H4 (cell line): ENCODE measurements around the gene IGF2BP2. TPM values are rescaled to one million over a fixed set of nuclear protein-coding genes. Genes with fewer than 3 reads are reported as not detected.
"Not testable (repeated sequence)": the region's sequence is repeated elsewhere in the genome, so short reads cannot be mapped to it uniquely, and the experiment has no call there.

Source experiments
- DNase-seq: peaks from one replicate; pipeline ENCODE4 v3.0.0-alpha.2; 2015; ENCODE audit warnings: low spot score
- total RNA-seq: library from RNA; depleted of rRNA; stranded (reverse); fragments of >200 nt; shearing (Covaris generic); gene quantifications from 2 replicates; pipeline ENCODE4 v1.2.3, GENCODE V29; 2014

IGF2BP2 gene
- total RNA-seq, 1 experiment from 2014 or later, result 23.7 TPM

- DNase-seq, result no peak
Measured at GRCh38 chr3:185646382-185647133, 178.3 kb downstream of the IGF2BP2 start.

- DNase-seq, result no peak
Measured at GRCh38 chr3:185645596-185646381, 179.1 kb downstream of the IGF2BP2 start.

DNA sequence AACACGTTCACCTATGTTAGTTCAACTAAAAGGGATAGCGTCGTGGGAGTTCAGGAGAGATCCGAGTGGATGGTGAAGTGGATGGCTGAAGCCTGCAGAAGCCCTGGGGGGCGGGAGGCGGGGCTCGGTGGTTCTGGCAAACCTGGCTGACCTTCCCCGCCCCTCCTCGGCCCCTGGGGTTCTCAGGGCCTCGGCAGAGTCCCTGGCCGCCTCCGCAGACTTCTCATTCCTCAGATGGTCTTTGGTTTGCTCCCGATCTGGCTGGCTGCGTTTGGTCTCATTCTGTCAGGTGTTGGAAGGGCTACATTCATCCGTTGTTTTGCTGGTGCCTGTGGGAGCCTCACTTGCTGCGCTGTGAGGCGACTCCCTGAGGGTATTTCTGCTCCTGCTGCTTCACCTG lies 179.7 kb downstream of the IGF2BP2 start:
- not testable (repeated sequence) for DNase-seq

GRCh38 chr3:185640308-185640707 lies 184.5 kb downstream of the IGF2BP2 start:
- DNase-seq, result no peak

GRCh38 chr3:185639632-185640206 lies 185.1 kb downstream of the IGF2BP2 start:
- DNase-seq, result no peak

- not testable (repeated sequence) for DNase-seq
Measured at GRCh38 chr3:185638651-185639050, 186.2 kb downstream of the IGF2BP2 start.

- DNase-seq, result no peak
Measured at GRCh38 chr3:185637388-185637787, 187.5 kb downstream of the IGF2BP2 start.

- no peak for DNase-seq
Measured at GRCh38 chr3:185632996-185633395, 191.8 kb downstream of the IGF2BP2 start.

GRCh38 chr3:185631508-185632206 lies 193.2 kb downstream of the IGF2BP2 start:
- DNase-seq, result no peak

- DNase-seq, result no peak
Measured at GRCh38 chr3:185631108-185631507, 193.7 kb downstream of the IGF2BP2 start.

DNA sequence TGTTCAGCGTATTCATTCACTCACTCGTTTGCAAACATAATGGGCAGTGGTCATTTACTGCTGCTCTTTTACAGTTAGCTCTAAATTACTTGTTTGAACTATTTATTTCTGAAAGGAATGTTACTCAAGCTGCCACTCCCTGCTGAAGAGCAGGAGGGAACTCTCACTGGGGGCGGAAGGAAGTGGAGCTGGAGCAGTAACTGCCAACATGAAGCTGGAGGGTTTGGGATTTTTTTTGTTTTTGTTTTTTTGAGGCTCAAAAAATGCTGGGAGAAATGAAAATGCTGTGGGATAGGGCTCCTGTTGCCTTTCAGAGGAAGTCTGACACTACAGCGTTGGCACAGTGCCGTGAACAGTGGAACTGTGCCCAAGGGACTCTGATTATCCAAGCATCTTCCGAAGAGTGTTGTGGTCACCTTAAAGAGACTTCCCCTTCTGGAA lies 194.6 kb downstream of the IGF2BP2 start:
- DNase-seq, result peak; percentile 60

DNA sequence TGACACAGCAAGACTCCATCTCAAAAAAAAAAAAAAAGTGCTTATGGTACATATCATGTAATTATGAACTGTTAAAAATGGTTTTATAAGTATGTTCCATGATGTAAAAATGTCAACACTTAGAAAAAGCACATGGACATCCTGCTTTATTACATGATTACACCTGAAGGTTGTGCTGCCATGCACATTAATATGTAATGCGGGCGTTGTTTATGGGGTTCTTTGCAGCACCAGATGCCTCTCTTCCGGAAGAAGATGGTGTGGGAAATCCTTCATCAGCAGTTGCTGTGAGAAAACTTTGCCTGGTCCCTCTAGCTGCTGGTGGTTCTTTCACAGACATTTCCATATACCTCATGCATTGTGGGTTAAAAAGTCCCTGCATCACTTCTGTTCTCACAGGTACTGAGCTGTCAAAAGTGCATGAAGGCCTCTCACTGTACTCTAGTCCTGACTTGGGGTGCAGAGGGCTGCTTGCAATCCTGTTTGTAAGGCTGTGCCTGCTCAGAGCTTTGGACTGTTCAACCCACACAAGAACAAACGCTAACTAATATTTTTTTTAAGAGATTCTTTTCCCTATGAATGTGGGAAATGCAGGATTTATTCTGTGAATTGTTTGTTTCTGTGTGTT lies 195.2 kb downstream of the IGF2BP2 start:
- no peak for DNase-seq

GRCh38 chr3:185625784-185626183 lies 199.1 kb downstream of the IGF2BP2 start:
- DNase-seq, result no peak

GRCh38 chr3:185623939-185624665 lies 200.7 kb downstream of the IGF2BP2 start:
- no peak for DNase-seq

DNA sequence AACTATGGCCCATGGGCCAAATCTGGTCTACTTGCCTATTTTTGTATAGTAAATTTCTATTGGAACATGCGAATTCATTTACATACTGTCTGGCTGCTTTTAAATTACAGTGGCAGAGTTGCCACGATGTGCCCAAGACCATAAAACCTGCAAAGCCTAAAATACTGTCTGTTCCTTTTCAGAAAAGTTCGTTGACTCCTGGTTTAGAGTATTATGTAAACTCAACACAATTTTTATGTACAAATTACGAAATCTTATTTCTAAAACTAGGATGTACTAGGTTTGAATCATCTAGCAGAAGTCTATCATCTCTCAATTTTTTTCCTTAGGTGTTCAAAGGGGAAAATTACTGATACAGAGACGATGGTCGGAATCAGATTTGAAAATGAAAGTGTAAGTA lies 211.8 kb downstream of the IGF2BP2 start:
- DNase-seq, result no peak

DNA sequence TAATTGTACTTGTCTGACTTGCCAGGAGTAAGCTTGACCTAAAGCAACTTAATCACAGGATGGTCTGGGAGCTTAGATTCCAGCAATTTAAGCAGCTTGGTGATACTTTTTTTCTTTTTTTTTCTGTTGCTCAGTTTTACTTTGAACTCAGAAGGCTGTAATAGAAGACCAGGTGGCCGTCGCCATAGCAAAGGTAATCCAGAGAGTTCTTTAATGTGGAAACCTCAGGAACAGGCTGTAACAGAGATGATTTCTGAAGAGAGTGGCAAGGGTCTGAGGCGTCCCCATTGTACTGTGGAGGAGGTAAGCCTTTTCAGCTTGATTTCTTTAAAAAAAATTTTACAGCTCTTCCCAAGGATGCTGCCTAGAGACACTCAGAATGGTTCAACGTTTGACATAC lies 218.6 kb downstream of the IGF2BP2 start:
- no peak for DNase-seq

GRCh38 chr3:185605566-185605965 lies 219.3 kb downstream of the IGF2BP2 start:
- no peak for DNase-seq

DNA sequence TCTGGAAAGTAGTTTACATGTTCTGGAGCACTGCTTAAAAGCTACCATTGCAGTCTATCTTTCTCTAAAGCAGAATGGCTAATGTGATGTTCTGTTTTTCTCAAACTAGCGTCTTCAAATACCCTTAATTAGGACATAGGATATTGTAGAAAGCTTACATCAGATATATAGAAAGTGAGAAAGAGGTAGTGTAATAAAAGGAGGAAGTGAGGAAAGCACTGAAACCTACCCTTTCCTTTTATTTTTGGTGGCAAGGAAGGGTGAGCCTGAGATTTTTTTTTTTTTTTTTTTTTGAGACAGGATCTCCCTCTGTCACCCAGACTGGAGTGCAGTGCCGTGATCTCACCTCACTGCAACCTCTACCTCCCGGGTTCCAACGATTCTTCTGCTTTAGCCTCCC lies 229.3 kb downstream of the IGF2BP2 start:
- DNase-seq, result no peak

DNA sequence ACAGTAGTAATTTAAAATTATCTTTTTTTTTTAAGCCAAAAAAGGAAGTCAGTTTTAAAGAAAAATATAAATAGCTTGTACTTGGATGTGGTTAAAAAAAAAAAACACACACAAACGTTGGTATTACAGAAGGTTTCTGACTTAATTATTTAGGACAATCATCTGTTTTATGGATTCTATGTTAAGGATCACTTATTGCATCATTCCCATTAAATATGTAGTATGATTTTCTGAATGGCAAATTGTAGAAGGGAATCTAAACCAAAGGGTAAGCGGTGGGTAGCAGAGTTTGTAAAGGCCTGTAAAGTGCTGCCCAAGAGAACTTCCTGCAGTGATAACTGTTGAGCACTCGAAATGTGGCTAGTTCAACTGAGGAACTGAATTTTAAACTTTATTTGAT lies 230.8 kb downstream of the IGF2BP2 start:
- DNase-seq, result no peak
